Esophagus muscularis mucosa (tissue), 4 donors: ENCODE data around the gene SDK1. TPM values are rescaled to one million over a fixed set of nuclear protein-coding genes. Genes with fewer than 3 reads are reported as not detected.

Experiments used
- DNase-seq: peaks from one replicate; pipeline ENCODE4 v3.0.0-alpha.2; 2017; ENCODE audit errors: extremely low spot score
- H3K27ac ChIP-seq, 4 donors: fragments of 200-600 bp; sonication (generic); replicated peaks in 1 of 4; 1 replicate in 3 of 4; 2 replicates in 1 of 4; pipeline ENCODE4 v1.5.1; 2016 to 2019; ENCODE audit warnings: mild to moderate bottlenecking in 1 of 4
- H3K27me3 ChIP-seq, 4 donors: fragments of 200-600 bp; sonication (generic); one replicate each; pipeline versions ENCODE4 v1.5.1 to v1.6.0; 2016 to 2019
- H3K36me3 ChIP-seq, 4 donors: fragments of 200-600 bp; sonication (generic); one replicate each; pipeline ENCODE4 v1.5.1; 2016 to 2019
- H3K4me1 ChIP-seq, 4 donors: fragments of 200-600 bp; sonication (generic); one replicate each; pipeline ENCODE4 v1.5.1; 2016 to 2019
- H3K4me3 ChIP-seq, 4 donors: fragments of 200-600 bp; sonication (generic); 1 replicate in 2 of 4; 2 replicates in 2 of 4; pipeline ENCODE4 v1.5.1; 2016 to 2019; ENCODE audit warnings: mild to moderate bottlenecking in 4 of 4, moderate library complexity in 1 of 4
- H3K9me3 ChIP-seq, 4 donors: fragments of 200-600 bp; sonication (generic); 1 replicate in 3 of 4; 2 replicates in 1 of 4; pipeline ENCODE4 v1.5.1; 2016 to 2019
- EP300 ChIP-seq: sonication (generic); formaldehyde crosslinking; IDR thresholded peaks from one replicate; pipeline ENCODE4 v1.6.1; 2017; ENCODE audit warnings: antibody characterized with exemption
- POLR2A ChIP-seq: fragments of 450-650 bp; IDR thresholded peaks from one replicate; pipeline ENCODE4 v1.6.1; 2017; ENCODE audit warnings: antibody characterized with exemption, moderate library complexity, mild to moderate bottlenecking, low read depth
- POLR2AphosphoS5 ChIP-seq, 2 donors: sonication (generic); formaldehyde crosslinking; IDR thresholded peaks; one replicate each; pipeline ENCODE4 v1.6.1; 2017; ENCODE audit warnings: antibody characterized with exemption in 2 of 2
- WGBS: methylation state at CpG from one replicate; pipeline ENCODE4 v1.1.5; 2018; 5-methylcytosine and 5-hydroxymethylcytosine counted together
- intact Hi-C: fragments of 100-400 bp; cut with DNase I; formaldehyde crosslinking; loops from one replicate; pipeline ENCODE4 v1.15.1; 2023
- total RNA-seq, 4 donors: library from RNA; depleted of rRNA; stranded (reverse); fragments of >200 nt; gene quantifications; one replicate each; pipeline versions ENCODE4 v1.1.0 to v1.2.1, GENCODE V29; 2016
- TF ChIP-seq, protein P1 (sequence below), 3 experiments: fragments of 200-600 bp in 2 of 3; fragments of 450-650 bp in 1 of 3; sonication (generic) in 2 of 3; IDR thresholded peaks; one replicate each; pipeline ENCODE4 v1.5.1; 2017 to 2019; ENCODE audit warnings: antibody characterized with exemption in 3 of 3, mild to moderate bottlenecking in 2 of 3, moderate library complexity in 1 of 3

Gene SDK1
- total RNA-seq, 4 donors from 2014 or later: 7.8 to 18.6 (median 12.0) TPM

DNA sequence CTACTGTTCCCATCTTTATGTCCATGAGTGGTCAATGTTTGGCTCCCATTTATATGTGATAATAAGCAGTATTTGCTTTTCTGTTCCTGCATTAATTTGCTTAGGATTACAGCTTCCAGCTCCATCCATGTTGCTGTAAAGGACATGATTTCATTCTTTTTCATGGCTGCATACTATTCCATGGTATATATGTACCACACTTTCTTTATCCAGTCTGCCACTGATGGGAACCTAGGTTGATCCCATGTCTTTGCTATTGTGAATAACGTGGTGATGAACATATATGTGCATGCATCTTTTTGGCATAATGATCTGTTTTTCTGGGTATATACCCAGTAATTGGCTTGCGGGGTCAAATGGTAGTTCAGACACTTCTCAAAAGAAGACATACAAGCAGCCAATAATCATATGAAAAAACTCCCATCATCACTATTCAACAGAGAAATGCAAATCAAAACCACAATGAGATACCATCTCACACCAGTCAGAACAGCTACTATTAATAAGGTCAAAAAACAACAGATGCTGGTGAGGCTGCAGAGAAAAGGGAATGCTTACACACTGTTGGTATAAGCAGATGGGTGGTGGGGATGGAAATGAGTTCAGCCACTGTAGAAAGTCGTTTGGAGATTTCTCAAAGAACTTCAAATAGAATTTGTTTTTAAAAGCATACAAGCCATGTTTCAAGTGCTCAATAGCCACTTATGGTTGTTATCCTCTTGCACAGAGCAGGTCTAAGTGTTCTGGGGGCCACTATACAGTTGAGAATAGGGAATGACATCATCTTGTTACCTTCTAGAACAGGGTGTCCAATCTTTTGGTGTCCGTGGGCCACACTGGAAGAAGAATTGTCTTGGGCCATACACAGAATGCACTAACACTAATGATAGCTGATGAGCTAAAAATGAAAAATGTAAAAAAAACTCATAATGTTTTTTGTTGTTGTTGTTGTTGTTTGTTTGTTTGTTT lies 23.2 kb upstream of the SDK1 start:
- 89% methylated on average over 4 of the region's 4 CpGs for WGBS
- H3K4me1 ChIP-seq: peaks cover 0 to 17% (median 11%) of the 10 kb centered on the region in 4 donors
- no peak for TF ChIP-seq EP300
- TF ChIP-seq, protein P1, sequence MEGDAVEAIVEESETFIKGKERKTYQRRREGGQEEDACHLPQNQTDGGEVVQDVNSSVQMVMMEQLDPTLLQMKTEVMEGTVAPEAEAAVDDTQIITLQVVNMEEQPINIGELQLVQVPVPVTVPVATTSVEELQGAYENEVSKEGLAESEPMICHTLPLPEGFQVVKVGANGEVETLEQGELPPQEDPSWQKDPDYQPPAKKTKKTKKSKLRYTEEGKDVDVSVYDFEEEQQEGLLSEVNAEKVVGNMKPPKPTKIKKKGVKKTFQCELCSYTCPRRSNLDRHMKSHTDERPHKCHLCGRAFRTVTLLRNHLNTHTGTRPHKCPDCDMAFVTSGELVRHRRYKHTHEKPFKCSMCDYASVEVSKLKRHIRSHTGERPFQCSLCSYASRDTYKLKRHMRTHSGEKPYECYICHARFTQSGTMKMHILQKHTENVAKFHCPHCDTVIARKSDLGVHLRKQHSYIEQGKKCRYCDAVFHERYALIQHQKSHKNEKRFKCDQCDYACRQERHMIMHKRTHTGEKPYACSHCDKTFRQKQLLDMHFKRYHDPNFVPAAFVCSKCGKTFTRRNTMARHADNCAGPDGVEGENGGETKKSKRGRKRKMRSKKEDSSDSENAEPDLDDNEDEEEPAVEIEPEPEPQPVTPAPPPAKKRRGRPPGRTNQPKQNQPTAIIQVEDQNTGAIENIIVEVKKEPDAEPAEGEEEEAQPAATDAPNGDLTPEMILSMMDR (IDR thresholded peaks at IDR 0.05): no peak
- no peaks in the 10 kb centered on the region for H3K9me3 ChIP-seq
- no peak for DNase-seq
- intact Hi-C loops: no loop called here
- H3K27me3 ChIP-seq: no peaks in the 10 kb centered on the region
- H3K4me3 ChIP-seq: no peak overlapping the region
- no peak overlapping the region for H3K27ac ChIP-seq
- H3K36me3 ChIP-seq: no peaks in the 10 kb centered on the region

DNA sequence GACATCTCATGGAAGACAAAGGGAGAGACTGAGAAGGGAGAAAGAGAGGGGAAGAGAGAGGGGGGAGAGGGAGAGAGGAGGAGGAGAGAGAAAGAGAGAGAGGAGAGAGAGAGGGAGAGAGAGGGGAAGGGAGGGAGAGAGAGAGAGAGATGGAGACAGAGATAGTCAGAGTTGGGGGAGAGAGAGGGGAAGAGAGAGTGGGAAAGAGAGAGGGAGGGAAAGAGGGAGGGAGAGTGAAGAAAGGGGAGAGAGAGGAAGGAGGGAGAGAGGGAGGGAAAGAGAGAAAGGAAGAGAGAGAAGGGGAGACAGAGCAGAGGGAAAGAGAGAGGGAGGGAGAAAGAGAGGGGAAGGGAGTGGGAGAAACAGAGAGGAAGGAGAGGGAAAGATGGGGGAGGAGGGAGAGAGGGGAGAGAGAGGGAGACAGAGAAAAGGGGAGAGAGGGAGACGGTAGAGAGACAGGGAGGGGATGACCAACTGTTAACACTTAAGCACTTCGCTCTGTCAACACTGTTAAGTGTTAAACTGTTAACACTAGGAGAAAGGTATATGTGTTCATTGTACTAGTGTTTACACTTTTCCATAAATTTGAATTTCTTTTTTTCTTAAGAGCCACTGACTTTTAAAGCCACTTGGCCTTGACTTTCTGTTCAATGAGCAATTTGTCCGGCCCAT lies 21.8 kb upstream of the SDK1 start:
- Histone ChIP-seq H3K4me3 (no peak overlapping the region), H3K27me3 (no peaks in the 10 kb centered on the region), H3K36me3 (no peaks in the 10 kb centered on the region), H3K27ac (no peak overlapping the region), H3K9me3 (no peaks in the 10 kb centered on the region), H3K4me1 (peaks cover 0 to 14% (median 10%) of the 10 kb centered on the region in 4 donors)
- TF ChIP-seq EP300 (no peak), POLR2AphosphoS5 (IDR thresholded peaks at IDR 0.05) (no peak), POLR2A (no peak)
- TF ChIP-seq, protein P1 (IDR thresholded peaks at IDR 0.05): no peak
- WGBS: 84% methylated on average over 3 of the region's 3 CpGs
- DNase-seq: no peak
- intact Hi-C loops: no loop called here

DNA sequence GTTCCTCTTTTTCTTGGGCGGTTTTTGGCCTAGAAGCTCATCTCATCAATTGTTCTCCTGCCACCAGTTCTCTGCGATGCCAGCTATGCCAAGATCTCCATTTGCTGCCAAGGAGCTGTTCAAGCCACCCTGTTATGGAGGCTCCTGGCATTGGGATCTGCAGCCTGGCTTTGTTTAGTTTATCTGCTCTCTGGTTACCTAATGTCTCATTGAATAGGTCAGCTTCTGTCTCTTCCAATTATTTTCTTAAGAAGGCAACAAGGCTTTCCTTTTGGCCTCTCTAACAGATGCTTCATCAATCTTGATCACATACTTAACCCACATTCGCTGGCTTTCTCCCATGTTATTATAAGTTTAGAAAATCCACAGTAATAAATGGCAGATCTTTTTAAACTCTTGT lies 20.6 kb upstream of the SDK1 start:
- H3K27ac ChIP-seq: peak overlapping the region; percentile 57 to 64 (median 60)
- peak in 1 of 2 donors; percentile 46 for TF ChIP-seq POLR2AphosphoS5 (IDR thresholded peaks at IDR 0.05)
- TF ChIP-seq, protein P1 (IDR thresholded peaks at IDR 0.05): no peak
- DNase-seq: no peak

DNA sequence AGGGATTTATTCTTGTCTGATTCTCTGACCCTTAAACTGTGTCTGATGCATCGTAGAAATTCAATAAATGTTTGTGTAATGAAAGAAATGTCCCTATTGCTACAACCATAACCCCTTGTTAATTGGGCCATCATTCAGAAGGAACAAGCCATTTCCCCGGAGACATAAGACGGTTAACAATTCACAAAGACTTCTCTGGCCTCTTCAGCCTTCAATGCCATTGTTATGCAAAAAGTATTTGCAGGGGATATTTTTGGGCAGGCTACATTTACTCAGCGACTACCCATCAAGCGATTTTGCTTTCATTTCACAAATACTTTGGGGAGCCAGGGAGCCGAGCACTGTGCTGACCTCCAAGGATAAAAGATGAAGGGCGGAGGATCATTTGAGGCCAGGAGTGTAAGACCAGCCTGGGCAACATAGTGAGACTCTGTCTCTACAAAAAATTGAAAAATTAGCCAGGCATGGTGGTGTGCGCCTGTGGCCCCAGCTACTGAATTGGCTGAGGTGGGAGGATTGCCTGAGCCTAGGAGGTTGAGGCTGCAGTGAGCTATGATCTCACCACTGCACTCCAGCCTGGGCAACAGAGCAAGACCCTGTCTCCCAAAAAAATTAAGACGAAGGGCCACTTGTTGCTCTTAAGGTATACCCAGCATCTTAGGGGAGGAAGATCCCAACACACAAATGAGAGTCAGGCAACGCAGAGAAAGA lies 20.0 kb upstream of the SDK1 start:
- Histone ChIP-seq H3K27ac (peak overlapping the region; percentile 25 to 64 (median 58)), H3K9me3 (no peaks in the 10 kb centered on the region), H3K4me1 (peaks cover 0 to 14% (median 10%) of the 10 kb centered on the region in 4 donors), H3K27me3 (no peaks in the 10 kb centered on the region), H3K4me3 (no peak overlapping the region), H3K36me3 (no peaks in the 10 kb centered on the region)
- no peak for DNase-seq
- no peak for TF ChIP-seq POLR2A
- TF ChIP-seq, protein P1 (IDR thresholded peaks at IDR 0.05): no peak
- no peak for TF ChIP-seq POLR2AphosphoS5 (IDR thresholded peaks at IDR 0.05)
- TF ChIP-seq EP300: no peak
- WGBS: 66% methylated on average over 10 of the region's 10 CpGs
- intact Hi-C loops: no loop called here

More for the DNA sequence above, 20.6 kb upstream of the SDK1 start:
- WGBS: 50% methylated on average over 3 of the region's 3 CpGs
- H3K9me3 ChIP-seq: no peaks in the 10 kb centered on the region
- no peaks in the 10 kb centered on the region for H3K27me3 ChIP-seq
- H3K36me3 ChIP-seq: no peaks in the 10 kb centered on the region
- peaks cover 0 to 14% (median 10%) of the 10 kb centered on the region in 4 donors for H3K4me1 ChIP-seq
- intact Hi-C loops: no loop called here
- H3K4me3 ChIP-seq: no peak overlapping the region
